GM18507 (cell line): ENCODE data around the gene SEMA3A.
"Not testable (repeated sequence)": the region's sequence is repeated elsewhere in the genome, so short reads cannot be mapped to it uniquely, and the experiment has no call there.

Source experiments
- DNase-seq: peaks from one replicate; pipeline ENCODE4 v3.0.0; 2011; ENCODE audit warnings: low read depth; ENCODE audit not compliant: insufficient read length; ENCODE audit errors: extremely low spot score
- FAIRE-seq: peaks from 2 replicates; lab custom pipeline; 2011; peaks lifted over from hg19 to GRCh38; lab: Jason Lieb, UNC

Gene SEMA3A

DNA sequence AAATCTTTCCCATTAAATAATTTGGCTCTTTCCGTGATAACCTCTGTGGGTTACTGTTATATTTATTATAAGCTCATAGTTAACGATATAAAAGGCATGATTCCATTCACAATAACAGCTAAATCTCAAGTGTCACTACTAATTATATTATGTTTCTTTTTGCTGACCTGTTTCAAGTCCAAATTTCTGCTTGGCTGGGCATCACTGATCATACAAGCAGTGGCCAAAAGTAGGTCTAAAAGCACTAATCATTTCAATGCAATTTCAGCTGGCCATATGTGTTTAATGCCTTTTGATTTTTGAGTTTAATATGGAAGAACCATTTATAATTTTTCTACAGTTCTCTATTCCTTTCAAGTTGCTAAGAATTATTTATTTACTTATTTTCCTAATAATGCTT, 110.7 kb downstream of the SEMA3A start:
- FAIRE-seq (no peak), DNase-seq (no peak)

DNA sequence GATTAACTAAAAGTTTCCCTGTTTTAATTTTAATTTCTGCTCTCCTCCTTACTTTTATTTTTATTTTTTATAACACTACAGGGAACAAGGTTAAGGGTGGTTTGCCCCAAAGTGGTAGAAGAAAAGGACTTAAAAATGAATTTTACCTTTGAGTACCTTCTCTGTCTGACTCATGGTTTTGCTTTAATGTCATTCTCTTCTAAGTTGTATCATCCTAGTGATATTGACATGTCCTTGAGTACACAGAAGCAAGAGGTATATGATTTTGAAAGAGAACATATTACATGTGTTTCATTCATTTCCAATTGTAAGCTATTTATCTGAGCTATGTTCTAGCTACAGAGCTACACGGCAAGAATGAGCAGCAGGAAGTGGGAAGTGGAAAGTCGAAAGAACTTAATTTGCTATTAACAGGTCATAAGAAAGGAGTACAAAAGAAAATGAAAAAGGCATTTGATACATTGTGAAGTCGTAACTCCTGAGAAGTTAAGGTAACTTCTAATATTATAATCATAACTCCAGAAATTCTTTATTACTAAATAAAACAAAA, 112.5 kb downstream of the SEMA3A start:
- FAIRE-seq = no peak
- DNase-seq = no peak

GRCh38 chr7:84077336-84077735, 117.3 kb downstream of the SEMA3A start:
- DNase-seq (no peak), FAIRE-seq (no peak)

GRCh38 chr7:84076219-84076618, 118.4 kb downstream of the SEMA3A start:
- DNase-seq = no peak
- FAIRE-seq = no peak

DNA sequence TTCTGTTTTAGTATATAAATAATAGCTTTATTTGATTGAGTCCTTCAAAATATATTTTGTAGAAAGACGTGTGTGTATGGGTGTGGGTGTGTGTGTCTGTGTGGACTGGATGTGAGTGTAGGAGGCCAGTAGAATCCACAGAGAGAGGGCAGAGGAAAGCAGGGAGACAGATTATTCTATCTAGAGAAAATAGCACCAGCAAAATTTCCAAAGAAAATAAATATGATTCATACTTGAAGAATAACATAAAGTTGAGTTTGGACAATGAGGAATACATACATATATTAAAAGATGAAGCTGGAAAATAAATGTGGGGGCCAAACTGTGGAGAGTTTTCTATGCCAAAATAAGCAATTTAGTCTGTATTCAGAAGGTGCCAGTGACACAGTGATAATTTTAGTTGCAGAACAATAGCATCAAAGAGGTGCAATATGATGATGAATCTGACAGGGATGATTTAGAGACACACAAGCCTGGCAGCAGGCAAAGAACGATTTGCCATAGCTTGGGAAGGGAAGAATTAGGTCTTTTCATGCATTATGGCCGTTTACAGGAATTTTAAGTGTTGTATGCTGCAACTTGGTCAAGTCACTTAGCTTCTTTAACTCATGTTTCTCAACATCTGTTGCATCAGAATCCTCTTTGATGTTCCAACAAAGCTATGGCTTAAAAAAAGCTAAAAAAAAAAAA, 121.3 kb downstream of the SEMA3A start:
- no peak for FAIRE-seq
- DNase-seq = no peak

DNA sequence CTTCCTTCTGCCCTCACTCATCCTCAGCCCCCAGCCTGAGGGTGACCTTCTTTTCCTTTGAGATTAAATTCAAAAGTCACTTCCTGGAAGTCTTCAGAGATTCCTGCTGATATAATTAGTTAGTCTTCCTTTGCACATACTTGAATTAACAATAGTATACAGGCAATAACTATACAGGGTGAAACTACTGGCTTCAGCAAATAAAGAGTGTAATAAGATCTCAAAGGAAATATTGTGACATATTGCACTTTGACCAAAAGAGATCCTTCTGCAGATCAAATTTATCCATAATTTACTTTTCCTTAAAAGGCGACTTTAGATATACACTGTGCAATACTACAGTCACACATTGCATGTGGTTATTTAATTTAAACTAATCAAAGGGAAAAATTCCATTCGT, 123.8 kb downstream of the SEMA3A start:
- FAIRE-seq (no peak), DNase-seq (no peak)

DNA sequence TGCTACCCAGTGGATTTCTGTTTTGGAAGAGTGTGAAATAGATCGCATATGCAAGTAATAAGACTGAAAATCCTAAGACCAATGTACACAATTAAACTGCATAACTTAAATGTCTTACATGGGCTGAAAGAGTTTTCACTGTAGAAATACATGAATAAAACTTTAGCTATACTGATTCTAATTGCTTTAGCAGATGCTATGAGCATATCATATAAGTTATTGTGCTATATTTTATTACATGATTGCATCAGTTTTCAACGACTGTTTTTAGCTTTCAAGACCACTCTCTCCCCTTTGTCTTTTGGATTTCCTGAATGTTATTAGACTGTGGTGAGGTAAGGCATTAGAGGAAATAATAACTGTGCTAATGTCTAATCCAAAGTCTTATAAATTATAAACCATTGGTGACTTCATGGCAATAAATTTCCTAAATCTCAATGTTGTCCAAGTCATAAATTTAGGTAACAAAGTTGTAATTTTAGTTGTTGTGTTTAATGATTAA, 124.5 kb downstream of the SEMA3A start:
- FAIRE-seq (no peak), DNase-seq (no peak)

DNA sequence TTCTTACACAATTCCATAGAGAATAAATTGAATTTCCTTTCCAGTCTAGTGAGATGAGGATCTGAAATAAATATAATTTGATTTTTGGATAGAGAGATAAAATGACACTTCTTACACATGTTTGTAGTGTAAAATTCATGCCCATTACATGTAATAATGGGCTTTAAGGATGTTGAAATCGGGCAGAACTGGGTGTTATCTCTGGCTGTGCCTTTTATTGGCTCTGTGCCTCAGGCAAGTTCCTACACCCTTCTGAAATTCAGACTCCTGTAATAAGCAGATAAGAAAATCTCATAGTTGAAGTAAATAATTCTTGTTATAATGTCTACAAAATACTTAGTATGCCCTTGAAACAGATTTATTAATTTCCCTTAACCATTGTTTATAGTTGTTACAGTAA, 125.6 kb downstream of the SEMA3A start:
- DNase-seq (no peak), FAIRE-seq (no peak)

DNA sequence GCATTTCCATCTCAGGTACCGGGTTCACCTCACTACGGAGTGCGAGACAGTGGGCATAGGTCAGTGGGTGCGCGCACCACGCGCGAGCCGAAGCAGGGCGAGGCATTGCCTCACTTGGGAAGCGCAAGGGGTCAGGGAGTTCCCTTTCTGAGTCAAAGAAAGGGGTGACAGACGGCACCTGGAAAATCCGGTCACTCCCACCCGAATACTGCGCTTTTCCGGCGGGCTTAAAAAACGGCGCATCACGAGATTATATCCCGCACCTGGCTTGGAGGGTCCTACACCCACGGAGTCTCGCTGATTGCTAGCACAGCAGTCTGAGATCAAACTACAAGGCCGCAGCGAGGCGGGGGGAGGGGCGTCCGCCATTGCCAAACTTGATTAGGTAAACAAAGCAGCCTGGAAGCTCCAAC, 132.1 kb downstream of the SEMA3A start:
- FAIRE-seq, DNase-seq: not testable (repeated sequence)

DNA sequence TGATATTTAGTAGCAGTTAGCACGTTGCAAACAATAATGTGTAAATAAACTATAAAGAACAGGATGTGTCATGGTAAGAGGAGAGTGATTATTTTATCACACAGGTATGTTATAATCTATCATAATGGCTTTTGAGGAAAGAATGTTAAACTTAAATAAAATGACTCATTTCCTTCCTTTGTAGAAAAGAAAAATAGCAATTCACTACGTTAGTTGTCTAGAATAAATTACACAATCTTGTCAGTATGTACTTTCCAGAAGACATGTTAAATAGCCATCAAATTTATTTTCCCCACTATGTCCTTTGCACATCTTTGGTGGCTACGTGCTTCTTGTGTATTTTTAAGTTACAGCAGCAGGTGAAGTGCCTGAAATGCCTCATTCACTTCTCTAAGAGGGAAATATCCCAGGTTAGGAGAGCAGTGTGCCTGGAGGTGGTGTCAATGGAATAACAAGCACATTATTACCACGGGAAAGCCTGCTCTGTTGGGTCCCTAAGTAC, 133.8 kb downstream of the SEMA3A start:
- FAIRE-seq = no peak

DNA sequence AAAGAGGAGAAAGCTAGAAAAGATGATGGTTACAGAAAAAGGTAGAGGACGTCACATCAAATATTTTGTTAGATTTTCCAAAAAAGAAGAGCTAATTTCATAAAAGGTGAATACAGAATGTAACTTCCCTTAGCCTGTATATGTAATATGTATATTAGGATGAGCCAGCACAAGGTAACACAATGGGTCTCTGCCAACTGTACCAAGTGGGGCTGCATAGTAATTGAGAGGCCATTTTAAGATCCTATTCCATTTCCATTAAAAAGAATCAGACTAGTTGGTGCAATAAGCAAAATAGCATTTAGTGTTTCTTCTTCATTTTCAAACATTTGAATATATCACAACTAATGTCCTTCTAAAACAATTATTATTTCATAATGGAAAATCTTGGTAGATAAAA, 134.6 kb downstream of the SEMA3A start:
- no peak for FAIRE-seq
- no peak for DNase-seq

More for the DNA sequence above, 133.8 kb downstream of the SEMA3A start:
- no peak for DNase-seq

GRCh38 chr7:84058311-84059076, 136.1 kb downstream of the SEMA3A start:
- FAIRE-seq (no peak), DNase-seq (no peak)

DNA sequence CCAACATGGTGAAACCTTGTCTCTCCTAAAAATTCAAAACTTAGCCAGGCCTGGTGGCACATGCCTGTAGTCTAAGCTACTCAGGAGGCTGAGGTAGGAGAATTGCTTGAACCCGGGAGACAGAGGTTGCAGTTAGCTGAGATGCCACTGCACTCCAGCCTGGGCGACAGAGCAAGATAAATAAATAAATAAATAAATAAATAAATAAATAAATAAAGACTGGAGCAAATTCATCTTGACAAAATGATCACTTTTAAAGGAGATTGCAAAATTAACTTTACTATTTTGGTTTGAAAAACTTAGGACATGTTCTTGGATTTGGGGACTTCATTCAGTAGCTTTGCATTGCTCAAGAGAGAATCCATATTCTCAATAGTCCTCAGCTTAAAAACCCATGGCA, 137.0 kb downstream of the SEMA3A start:
- DNase-seq (no peak), FAIRE-seq (no peak)

DNA sequence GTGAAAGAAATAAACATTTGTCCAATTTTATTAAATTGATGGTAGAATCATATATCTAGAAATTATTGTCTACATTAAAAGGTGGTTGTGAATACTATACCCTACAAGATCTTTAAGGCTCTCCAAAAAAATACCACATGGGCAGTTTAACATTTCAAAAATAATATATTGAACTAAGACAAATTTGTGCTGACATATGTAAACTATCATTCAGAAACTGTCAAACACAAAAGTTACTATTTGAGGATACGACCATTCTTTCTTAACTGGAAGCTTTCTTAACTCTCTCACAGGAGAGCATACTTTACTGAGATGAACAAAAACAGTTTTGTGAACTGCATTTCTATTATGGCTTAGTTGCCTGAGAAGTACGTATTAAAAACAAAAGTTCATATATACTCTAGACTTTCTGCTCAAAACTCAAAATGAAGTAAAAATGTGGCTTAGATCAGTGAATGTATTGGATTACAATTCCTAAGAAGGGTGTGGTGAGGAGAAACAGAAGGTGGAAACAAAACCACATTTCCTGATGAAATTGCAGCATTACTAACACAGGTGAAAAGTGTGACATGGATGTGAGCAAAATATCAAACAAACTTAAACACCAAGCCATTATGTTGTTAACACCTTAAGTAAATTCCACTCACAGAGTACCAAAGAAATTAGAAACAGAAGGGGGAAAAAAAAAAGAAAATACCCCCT, 138.5 kb downstream of the SEMA3A start:
- FAIRE-seq (no peak), DNase-seq (no peak)

DNA sequence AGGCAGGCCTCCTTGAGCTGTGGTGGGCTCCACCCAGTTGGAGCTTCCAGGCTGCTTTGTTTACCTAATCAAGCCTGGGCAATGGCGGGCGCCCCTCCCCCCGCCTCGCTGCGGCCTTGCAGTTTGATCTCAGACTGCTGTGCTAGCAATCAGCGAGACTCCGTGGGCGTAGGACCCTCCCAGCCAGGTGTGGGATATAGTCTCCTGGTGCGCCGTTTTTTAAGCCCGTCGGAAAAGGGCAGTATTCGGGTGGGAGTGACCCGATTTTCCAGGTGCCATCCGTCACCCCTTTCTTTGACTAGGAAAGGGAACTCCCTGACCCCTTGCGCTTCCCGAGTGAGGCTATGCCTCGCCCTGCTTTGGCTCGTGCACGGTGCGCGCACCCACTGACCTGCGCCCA, 139.4 kb downstream of the SEMA3A start:
- FAIRE-seq = not testable (repeated sequence)

DNA sequence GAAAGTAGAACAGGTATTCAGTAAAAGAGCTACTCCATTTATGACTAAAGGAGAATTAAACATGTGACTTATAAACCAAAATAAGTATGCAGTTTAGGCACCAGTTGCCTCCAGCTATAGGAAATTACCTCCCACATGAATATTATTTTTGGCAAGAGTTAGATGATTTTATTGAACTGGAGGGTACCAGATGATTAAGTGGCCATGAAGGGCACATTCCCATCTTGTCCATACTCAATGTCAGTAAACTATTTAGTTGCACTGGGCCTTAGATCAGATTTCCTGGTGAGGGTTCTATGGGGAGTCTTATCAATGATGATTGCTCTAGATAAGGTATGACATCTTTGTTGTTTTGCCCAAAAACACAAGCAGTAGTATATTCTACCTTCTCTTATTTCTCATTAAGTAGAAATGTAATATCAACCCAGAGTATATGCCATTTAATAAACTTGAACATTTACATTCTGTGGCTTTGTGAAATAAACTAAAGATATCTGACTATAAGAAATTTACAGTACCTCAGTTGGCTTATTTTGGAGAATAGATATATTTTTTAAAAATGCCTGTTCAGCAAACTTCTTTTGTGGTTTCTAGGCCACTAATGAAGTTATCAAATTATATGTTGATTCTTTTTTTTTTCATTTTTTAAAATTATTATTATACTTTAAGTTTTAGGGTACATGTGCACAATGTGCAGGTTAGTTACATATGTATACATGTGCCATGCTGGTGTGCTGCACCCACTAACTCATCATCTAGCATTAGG, 145.3 kb downstream of the SEMA3A start:
- FAIRE-seq = no peak

More for the DNA sequence above, 139.4 kb downstream of the SEMA3A start:
- not testable (repeated sequence) for DNase-seq

DNA sequence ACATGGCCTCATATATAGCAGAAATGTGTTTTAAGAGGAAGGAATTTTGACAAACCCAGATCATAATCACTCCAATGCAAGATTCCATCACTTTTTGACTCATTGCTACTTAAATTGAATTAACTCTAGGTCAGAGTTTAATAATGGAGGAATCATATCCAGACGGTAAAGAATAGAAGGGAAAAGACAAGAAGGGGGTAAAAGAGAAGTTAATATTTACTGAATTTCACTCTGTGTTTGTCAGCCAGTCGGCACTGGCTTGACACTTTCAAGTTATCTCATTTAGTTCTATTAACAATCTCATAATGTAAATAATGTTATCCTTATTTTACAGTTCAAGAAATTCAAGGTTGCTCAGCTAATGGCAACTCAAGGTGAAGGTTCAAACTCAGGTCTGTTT, 147.5 kb downstream of the SEMA3A start:
- no peak for FAIRE-seq
- DNase-seq = no peak

More for the DNA sequence above, 145.3 kb downstream of the SEMA3A start:
- DNase-seq = no peak

DNA sequence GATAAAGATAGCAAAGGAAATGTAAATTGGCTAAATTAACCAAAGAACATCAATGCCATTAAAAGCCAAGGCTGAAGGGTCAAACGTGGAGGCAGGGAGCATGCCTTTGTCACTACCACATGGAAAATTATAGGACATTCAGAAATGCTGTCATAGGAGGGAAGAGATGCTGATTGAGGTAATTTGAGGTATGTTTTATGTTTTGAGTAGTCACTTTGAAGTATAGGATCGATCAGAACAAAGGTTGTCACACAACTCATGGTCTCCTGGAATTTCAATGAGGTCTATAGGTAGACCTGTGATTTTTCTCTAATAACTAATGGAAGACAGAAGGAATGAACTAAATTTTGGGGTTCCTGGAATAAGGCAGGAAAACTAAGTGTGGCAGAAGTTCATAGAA, 149.8 kb downstream of the SEMA3A start:
- DNase-seq (no peak), FAIRE-seq (no peak)

DNA sequence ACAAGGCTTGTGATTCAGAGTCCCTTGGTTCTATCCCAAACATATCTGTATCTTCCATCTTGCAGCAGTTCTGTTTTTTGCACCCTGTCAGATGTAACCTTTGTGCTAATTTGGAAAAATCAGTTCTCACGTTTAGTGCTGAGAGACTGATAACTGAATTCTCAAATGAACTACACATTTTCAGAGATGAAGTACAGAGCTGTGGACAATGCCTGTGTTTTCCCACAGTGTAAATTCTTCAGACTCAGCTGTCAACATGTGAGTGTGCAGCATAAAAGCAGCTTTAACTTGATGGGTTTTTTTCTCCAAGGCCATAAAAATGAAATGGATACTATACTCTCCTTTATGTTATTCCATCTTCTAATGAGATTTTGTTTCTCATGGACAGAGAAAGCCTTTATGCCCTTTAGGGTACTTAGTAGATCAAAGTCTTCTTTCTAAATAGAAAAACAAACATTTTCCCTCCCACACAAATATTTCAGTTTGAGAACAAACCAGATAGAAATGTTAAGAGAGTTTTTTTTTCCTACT, 150.9 kb downstream of the SEMA3A start:
- DNase-seq (no peak), FAIRE-seq (no peak)
